GM08714 (cell line): ENCODE measurements around the gene INMT.

Experiments used
- H3K4me3 ChIP-seq: fragments of 200-500 bp; sonication (Bioruptor generic); 2 replicates; pipeline ENCODE4 v1.5.1; 2014; ENCODE audit warnings: mild to moderate bottlenecking, low read length, inconsistent platforms
- ZNF274 ChIP-seq: IDR thresholded peaks from 2 replicates; pipeline ENCODE4 v1.6.1; 2012; ENCODE audit warnings: mild to moderate bottlenecking, low read depth, low read length

Gene INMT

DNA sequence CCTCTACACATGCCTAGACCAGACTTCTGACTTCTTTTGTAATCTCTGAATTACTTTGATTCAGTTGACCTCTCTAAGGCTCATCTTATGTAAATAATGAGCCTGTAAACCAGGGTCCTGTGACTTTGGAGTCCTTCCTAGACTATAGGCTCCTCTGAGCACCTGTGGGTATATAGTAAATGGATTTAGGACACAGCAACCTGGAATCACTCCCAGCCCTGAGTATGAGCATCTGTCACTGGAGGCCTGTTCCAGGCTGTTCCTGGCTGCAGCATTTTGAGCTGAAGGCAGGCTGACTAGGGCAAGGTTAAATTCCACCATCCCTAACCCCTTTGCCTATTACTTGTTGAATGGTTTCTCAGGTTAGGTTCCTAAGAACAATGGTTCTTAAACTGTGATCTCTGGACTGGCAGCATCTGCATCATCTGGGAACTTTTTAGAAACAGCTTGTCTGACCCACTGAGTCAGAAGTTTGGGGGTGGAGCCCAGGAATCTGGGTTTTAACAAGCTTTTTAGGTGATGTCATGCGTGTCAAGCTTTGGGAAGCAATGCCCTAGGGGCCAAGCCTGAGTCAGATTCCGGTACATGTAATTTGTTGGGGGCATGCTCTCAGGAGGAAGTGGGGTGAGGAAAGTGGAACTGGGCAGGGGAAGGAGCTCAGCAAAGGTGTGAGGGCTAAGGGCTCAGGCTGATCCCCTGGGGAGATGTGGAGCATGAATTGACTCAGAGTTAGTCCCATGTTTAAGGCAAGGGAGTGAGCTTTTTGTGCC lies 47.5 kb downstream of the INMT start:
- H3K4me3 ChIP-seq = no peak overlapping the region
- no peak for TF ChIP-seq ZNF274

DNA sequence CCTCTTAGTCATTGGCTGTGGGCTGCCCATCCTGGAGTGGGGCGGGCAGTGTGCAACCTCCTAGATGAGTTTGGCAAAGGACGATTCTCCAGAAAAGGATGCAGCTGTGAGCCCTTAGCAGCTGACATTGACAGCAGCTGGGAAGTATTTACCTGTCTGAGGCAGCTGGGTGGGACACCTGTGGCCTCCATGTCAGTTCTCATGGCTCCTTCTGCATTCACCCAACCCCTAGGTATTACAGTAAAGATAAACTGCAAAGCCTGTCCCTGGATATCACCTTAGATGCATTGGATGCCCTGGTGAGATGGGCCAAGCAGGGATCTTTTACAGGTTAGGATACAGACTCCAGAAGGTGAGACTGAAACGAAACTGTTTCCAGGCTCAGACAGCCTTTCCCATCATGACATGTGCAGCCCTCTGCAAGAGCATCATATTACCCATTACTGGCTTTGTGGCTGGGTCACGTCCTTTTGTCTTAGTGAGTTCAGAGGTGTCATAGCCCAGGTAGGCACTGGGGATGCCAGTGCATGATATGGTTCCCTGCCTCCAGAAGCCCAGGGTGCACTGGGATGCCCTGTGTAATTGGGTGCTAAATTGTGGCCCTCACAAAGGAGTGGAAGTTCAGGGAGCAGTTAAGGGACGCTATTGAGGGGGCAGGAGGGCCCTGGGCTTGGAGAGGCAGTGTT lies 48.2 kb downstream of the INMT start:
- H3K4me3 ChIP-seq = no peak overlapping the region
- TF ChIP-seq ZNF274 = no peak

DNA sequence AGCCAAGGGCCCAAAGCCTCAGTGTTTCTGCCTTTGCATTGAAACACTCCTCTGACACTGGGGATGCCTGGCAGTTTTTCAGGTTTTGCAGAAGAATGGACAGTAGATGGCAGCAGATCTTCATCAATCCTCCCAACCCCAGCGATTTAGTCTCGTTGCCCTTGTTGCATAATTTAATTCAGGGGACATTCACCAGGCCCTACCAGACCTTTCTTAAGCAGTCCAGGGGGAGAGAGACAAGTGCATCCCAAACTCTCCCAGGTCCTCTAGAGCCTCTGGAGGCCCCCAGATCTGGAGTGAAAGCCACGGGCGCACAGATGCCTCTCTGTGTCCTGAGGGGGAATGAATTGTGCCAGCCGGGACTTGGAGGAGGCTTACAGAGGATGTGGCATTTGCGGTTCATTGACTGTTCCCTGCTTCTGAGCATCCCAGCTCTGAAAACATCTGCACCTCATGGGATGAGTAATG lies 48.9 kb downstream of the INMT start:
- no peak overlapping the region for H3K4me3 ChIP-seq
- TF ChIP-seq ZNF274 = no peak

GRCh38 chr7:30802812-30803211 lies 50.9 kb downstream of the INMT start:
- no peak for TF ChIP-seq ZNF274
- H3K4me3 ChIP-seq = no peak overlapping the region

DNA sequence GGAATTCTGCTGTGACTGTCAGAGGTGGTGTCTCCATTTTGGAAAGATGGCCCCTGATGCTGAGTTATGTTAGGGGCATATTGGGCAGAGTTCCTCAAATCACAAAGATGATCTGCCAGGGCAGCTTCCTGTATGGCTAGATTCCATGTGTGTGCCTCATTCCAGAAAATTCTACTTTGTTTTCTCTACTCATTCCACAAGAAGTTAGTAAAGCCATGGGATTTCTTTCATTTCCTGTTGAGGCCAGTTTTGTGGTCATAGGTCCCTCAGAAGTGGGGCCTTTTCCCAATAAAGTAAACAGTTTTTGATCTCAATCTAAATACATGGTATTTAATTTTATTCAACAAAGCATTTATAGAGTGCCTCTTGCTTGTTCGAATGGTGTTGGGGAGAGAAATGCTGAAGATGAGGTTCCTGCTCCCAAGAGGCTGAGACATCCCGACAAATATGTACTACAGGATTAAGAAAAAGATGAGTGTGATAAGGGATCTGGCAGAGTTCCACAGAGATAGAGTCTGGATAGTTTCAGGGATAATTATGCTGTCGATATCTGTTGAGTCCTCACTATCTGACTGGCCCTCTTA lies 52.2 kb downstream of the INMT start:
- no peak for TF ChIP-seq ZNF274
- no peak overlapping the region for H3K4me3 ChIP-seq

DNA sequence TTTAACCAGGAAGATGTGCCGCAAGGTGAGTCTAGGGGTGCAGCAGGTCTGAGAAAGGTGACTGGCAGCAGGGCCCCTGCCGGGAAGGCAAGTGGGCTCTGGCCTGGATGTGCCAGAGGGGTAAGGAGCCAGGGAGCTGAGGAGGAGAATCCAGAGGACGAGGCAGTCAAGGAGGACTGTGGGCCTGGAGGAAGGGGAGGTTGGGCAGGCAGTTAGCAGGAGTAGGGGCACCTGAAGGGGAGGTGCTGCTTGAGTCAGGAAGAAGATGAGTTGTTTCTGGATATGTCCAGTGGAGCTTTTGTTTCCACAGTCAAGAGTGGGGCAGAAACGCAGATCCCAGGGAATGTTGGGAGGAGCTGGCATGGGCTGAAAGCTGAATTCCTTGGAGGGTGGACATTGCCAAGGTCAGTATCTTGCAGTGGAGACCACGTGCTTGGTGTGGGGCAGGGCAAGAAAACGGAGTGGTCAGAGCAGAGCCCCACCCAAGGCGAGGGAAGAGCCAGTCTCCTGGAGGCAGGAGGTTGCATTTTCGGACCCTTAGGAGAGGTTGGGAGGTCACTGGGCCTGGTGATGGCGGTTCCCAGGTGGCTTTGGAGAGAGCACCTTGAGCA lies 53.3 kb downstream of the INMT start:
- TF ChIP-seq ZNF274 = no peak
- no peak overlapping the region for H3K4me3 ChIP-seq

DNA sequence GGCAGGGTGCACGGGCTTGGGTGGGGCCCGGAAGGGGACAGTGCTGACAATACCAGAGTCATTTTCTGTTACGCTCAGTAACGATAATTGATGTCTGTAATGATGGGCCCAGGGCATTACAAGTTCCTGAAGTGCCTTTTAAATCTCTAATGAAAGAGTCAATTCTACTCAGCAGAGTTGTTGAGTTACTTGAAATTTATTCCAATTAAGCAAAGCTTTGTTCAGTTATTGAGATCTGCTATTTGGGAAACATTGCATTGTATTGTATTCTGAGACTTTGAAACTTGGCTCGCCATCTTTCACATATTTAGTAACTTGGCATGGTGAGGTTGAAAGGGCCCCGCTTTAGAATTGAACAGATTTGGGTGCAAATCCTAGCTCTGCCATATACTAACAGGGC lies 54.0 kb downstream of the INMT start:
- no peak overlapping the region for H3K4me3 ChIP-seq
- TF ChIP-seq ZNF274 = no peak
